Renal cortical epithelial cell (primary cell): ENCODE data around the gene CIART. TPM values are rescaled to one million over a fixed set of nuclear protein-coding genes. Genes with fewer than 3 reads are reported as not detected.
"Not testable (repeated sequence)": the region's sequence is repeated elsewhere in the genome, so short reads cannot be mapped to it uniquely, and the experiment has no call there.

Source experiments
- DNase-seq: peaks from one replicate; pipeline ENCODE4 v3.0.0-alpha.2; 2011; ENCODE audit warnings: low read depth
- total RNA-seq: library from RNA; depleted of rRNA; stranded (reverse); fragments of >200 nt; gene quantifications from 2 replicates; pipeline ENCODE4 v1.2.3, GENCODE V29; 2014

CIART gene
- total RNA-seq, 1 donor from 2014 or later: 3.6 TPM

- no peak for DNase-seq
Measured at GRCh38 chr1:150309758-150310508, 27.6 kb downstream of the CIART start.

GRCh38 chr1:150311762-150312161 is 29.4 kb downstream of the CIART start:
- DNase-seq: no peak

GRCh38 chr1:150314691-150315090 is 32.3 kb downstream of the CIART start:
- not testable (repeated sequence) for DNase-seq

- DNase-seq: no peak
Measured at GRCh38 chr1:150320667-150320978, 38.3 kb downstream of the CIART start.

DNA sequence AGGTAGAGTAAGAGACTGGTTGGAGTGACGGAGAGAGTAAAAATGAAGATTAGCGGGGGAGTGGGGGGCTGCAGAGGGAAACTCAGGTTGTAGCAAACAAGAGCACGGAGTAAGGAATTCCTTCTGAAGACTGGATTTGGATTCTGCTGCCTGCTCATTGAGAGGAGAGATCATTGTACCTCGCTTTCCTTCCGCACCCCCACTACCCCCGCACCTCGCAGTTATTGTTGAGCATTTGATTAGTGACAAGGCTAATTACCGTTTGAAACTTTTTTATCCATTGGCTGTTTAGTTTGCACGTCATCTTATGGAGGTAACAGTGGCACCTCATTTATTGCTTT is 39.4 kb downstream of the CIART start:
- DNase-seq: no peak

- DNase-seq: no peak
Measured at GRCh38 chr1:150322310-150322709, 40.0 kb downstream of the CIART start.

- DNase-seq: no peak
Measured at GRCh38 chr1:150332651-150333290, 50.4 kb downstream of the CIART start.

Other genes starting within 250 kb of the CIART start
- 35.4 and 46.3 TPM in 2 replicates for gene VPS45, start 214.8 kb upstream of the CIART start, total RNA-seq
- gene PLEKHO1, start 132.6 kb upstream of the CIART start, total RNA-seq: 10.0 and 26.7 TPM in 2 replicates
- gene ANP32E, start 46.4 kb upstream of the CIART start, total RNA-seq: 23.6 and 28.3 TPM in 2 replicates
- not detected in 2 replicates for gene CA14, start 24.8 kb upstream of the CIART start, total RNA-seq
- 70.0 and 126 TPM in 2 replicates for gene APH1A, start 13.5 kb upstream of the CIART start, total RNA-seq
- gene C1orf54, start 9.8 kb upstream of the CIART start, total RNA-seq: 1.9 and 2.1 TPM in 2 replicates
- gene MRPS21, start 11.3 kb downstream of the CIART start, total RNA-seq: 50.2 and 67.0 TPM in 2 replicates
- gene PRPF3, start 39.0 kb downstream of the CIART start, total RNA-seq: 21.7 and 34.3 TPM in 2 replicates
- 7.8 and 19.4 TPM in 2 replicates for gene RPRD2, start 81.6 kb downstream of the CIART start, total RNA-seq
- gene TARS2, start 204.9 kb downstream of the CIART start, total RNA-seq: 16.0 and 20.5 TPM in 2 replicates
- 0.35 and 0.60 TPM in 2 replicates for gene ECM1, start 225.6 kb downstream of the CIART start, total RNA-seq
- gene FALEC, start 233.2 kb downstream of the CIART start, total RNA-seq: not detected in 2 replicates